GM20431 (cell line): ENCODE data around the gene EDAR.

Experiments used
- in situ Hi-C: fragments of 300-500 bp; cut with MseI, MboI; formaldehyde crosslinking; loops from one replicate; pipeline ENCODE4 v1.15.0; 2020; ENCODE audit warnings: low sequenced_read_pairs; ENCODE audit not compliant: unreplicated experiment

Gene EDAR

GRCh38 chr2:108928660-108929377, 60.2 kb downstream of the EDAR start:
- in situ Hi-C loops, result no loop called here

GRCh38 chr2:108927936-108928659, 60.9 kb downstream of the EDAR start:
- in situ Hi-C loops, result no loop called here

GRCh38 chr2:108927405-108927804, 61.6 kb downstream of the EDAR start:
- in situ Hi-C loops, result no loop called here

- in situ Hi-C loops, result no loop called here
These were observed 62.2 kb downstream of the EDAR start for GRCh38 chr2:108926561-108927380.

GRCh38 chr2:108925735-108926134, 63.3 kb downstream of the EDAR start:
- in situ Hi-C loops, result no loop called here

- in situ Hi-C loops, result no loop called here
These were observed 63.7 kb downstream of the EDAR start for GRCh38 chr2:108925286-108925685.

- in situ Hi-C loops, result no loop called here
These were observed 64.3 kb downstream of the EDAR start for GRCh38 chr2:108924580-108925251.

GRCh38 chr2:108923736-108924579, 65.1 kb downstream of the EDAR start:
- in situ Hi-C loops, result no loop called here

- in situ Hi-C loops, result no loop called here
These were observed 65.9 kb downstream of the EDAR start for GRCh38 chr2:108923019-108923700.

- in situ Hi-C loops, result no loop called here
These were observed 66.7 kb downstream of the EDAR start for GRCh38 chr2:108922141-108922915.

GRCh38 chr2:108921096-108922030, 67.7 kb downstream of the EDAR start:
- in situ Hi-C loops, result no loop called here

- in situ Hi-C loops, result no loop called here
These were observed 68.3 kb downstream of the EDAR start for GRCh38 chr2:108920686-108921085.

GRCh38 chr2:108919571-108920373, 69.2 kb downstream of the EDAR start:
- in situ Hi-C loops, result no loop called here

- in situ Hi-C loops, result no loop called here
These were observed 70.1 kb downstream of the EDAR start for GRCh38 chr2:108918941-108919341.

GRCh38 chr2:108918156-108918874, 70.7 kb downstream of the EDAR start:
- in situ Hi-C loops, result no loop called here

GRCh38 chr2:108917526-108917925, 71.5 kb downstream of the EDAR start:
- in situ Hi-C loops, result no loop called here
